GM19452 (cell line): ENCODE measurements around the gene SYT2.
"Not testable (repeated sequence)": the region's sequence is repeated elsewhere in the genome, so short reads cannot be mapped to it uniquely, and the experiment has no call there.

Experiments
- ATAC-seq: cut with Tn5 transposase; IDR thresholded peaks from one replicate; pipeline ENCODE4 v1.9.1; 2021; ENCODE audit not compliant: unreplicated experiment

The SYT2 gene

GRCh38 chr1:202553560-202554038 lies 156.7 kb downstream of the SYT2 start:
- ATAC-seq, result no peak

DNA sequence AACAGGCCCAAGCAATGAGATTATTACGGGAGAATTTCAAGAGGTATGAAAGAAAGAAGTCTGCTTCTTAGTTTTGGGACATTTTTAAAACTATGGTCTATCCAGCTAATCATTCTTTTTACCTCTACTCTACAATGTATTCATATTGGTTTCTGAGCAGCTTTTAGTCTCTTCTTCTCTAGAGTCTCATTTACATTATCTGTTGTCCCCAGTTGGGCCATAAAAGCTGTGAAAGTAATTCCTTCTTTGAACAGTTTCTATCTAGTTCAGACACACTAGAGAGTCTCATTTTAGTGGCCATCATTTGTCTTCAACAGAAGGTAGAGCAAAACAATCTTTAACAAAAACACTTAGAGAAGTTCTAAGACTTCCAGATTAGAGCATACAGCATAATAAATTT lies 157.2 kb downstream of the SYT2 start:
- ATAC-seq, result not testable (repeated sequence)

GRCh38 chr1:202552615-202553014 lies 157.6 kb downstream of the SYT2 start:
- not testable (repeated sequence) for ATAC-seq

DNA sequence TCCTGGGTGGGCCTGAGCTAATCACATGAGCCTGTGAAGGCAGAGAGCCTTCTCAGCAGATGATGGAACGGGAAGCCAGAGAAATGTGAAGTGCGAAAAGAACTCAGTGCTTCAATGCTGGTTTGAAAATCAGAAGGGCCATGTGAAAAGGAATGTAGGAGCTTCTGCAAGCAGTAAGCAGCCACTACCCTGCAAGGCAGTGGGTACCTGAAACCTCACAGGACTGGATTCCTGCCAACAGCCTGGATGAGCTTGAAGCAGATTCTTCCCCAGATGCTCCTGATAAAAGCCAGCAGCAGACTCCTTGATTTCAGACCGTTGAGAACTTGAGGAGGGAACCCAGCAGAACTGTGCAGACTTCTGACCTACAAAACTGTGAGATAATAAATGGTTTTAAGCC lies 158.6 kb downstream of the SYT2 start:
- ATAC-seq, result no peak

DNA sequence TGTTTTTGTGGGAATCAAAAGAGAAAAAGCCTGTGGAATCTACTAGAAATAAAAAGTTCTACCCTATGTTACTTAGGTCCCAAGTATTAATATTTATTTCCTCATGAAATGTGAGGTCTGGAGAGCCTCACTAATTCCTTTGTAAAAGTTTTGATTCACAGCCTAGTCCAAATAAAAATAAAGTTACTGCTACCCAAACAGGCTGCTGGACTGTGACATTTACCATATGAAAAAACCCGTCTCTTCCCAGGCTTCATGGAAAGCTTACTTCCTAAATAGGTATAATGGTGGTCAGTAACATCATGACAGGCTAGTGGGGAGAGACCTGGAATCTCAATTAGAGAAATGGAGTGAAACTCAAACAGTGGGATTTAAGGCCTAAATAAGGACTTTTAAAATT lies 160.2 kb downstream of the SYT2 start:
- ATAC-seq, result not testable (repeated sequence)

DNA sequence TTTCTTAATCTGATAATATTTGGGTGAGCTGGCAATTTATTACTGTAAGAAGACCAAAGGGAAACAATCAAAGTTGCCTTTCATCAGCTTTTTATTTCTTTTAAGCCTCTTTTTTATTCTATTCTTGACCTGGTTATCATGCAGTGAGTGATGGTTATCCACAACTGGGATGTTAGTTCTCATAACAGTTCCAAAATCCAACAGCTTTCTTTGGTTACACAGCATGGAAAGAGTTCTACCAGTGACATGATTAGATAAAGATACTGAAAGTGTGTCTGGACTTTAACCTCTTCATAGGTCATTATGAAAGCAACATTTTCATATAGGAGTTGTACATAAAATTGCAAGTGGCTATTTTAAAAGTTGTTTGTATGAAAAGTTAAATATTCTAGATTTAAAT lies 163.0 kb downstream of the SYT2 start:
- ATAC-seq, result no peak

GRCh38 chr1:202546796-202547195 lies 163.5 kb downstream of the SYT2 start:
- ATAC-seq, result peak; percentile 87

DNA sequence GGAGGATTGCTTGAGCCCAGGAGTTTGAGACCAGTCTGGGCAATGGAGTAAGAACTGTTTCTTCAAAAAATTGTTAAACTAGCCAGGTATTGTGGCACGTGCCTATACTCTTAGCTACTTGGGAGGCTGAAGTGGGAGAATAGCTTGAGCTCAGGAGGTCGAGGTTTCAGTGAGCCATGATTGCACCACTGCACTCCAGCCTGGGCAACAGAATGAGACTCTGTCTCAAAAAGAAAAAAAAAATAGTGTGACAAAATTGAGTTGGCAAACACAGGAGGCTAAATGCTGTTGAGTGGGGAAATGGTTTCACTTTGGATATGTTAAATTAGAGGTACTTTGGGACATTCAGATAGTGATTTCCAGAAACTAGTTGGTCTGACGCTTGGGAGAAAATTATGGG lies 163.9 kb downstream of the SYT2 start:
- ATAC-seq, result not testable (repeated sequence)

GRCh38 chr1:202545647-202546303 lies 164.5 kb downstream of the SYT2 start:
- ATAC-seq, result not testable (repeated sequence)

DNA sequence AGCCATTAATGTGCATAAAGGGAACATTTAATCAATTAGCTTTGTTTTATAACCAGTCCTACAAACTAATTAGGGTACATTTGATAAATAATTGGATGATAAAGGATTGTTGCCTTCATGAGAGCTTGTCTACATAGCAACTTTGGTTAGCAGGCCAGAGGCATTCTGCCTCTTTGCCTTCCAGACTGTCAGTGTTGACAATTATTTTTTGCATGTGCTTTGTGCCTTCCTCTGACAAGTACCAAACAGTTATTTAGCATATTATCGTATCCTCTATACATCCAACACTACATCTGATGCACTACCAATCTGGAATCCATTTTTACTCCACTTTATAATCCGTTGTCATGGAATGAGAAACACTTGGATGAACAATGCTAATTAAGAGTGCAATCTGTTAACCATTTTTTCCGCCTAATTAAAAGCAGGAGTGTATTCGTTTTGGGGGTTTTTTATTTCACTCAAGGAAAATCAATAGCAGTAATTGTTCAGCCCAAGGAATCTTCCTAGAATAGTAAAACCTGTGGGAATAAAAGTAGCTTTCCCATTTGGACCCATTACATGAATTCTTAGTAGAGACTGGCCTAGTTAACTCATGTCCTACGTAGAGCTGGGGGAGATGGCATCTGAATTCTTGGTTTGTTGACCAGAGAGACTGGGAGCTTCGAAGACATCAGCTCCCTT lies 165.3 kb downstream of the SYT2 start:
- not testable (repeated sequence) for ATAC-seq

DNA sequence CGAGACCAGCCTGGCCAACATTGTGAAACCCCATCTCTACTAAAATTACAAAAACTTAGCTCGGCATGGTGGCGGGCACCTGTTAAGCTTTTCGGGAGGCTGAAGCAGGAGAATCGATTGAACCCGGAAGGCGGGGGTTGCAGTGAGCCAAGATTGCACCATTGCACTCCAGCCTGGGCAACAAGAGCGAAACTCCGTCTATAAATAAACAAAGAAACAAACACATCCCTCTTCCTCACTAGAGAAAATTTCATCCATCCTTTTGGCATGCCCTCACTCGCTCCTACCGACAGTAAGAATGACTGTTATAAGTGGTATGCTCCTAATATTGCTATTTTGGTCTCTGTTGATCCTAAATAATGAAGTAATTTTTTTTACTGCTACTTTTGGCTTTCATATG lies 166.7 kb downstream of the SYT2 start:
- ATAC-seq, result not testable (repeated sequence)

DNA sequence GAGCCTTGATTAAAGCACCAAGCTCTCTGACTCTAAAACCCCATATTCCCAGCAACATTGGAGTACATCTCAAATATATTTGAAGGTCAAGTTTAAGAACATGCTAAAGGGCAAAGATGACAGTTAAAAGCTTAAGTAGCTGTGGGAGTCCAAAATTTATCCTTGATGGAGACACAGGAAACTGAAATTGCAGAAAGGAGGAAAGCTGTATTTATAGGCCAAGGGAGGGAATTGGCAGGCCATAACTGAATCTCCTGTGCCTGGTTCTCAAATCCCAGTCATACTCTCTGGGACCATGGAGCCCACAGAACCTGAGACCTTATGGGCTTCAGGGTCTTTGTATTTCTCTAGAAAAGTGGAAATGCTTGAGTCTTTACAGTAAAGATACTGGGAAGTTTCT lies 167.8 kb downstream of the SYT2 start:
- not testable (repeated sequence) for ATAC-seq

DNA sequence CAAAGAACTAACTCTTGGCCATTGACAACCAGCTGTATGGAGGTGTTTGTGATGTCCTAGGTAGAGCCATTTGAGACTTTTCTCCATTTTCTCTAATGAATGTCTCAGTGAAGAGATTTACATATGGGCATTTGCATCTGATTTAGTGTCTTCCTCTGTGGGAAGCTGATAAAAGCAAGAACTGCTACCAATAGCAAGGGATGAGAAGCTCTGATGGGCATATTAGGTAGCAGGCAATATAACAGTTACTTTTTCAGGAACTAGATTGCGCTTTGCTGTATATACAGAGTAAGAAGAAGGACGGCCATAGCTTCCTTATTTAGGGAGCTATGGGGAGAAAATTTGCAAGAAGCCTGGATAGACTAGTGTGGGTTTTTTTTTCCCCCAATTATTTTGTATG lies 169.4 kb downstream of the SYT2 start:
- not testable (repeated sequence) for ATAC-seq
